Ishikawa (cell line): ENCODE results near the gene TJP2.

Experiments
- CEBPB ChIP-seq: IDR thresholded peaks from 2 replicates; pipeline ENCODE4 v1.6.1; 2012
- CREB1 ChIP-seq: IDR thresholded peaks from 2 replicates; pipeline ENCODE4 v1.6.1; 2012; ENCODE audit warnings: low read depth
- EGR1 ChIP-seq: IDR thresholded peaks from 2 replicates; pipeline ENCODE4 v1.6.1; 2012
- EP300 ChIP-seq: IDR thresholded peaks from 2 replicates; pipeline ENCODE4 v1.6.1; 2012; ENCODE audit warnings: borderline replicate concordance
- FOXM1 ChIP-seq: IDR thresholded peaks from 2 replicates; pipeline ENCODE4 v1.6.1; 2012; ENCODE audit warnings: low read depth, borderline replicate concordance
- MAX ChIP-seq: IDR thresholded peaks from 2 replicates; pipeline ENCODE4 v1.6.1; 2012
- NFIC ChIP-seq: IDR thresholded peaks from 2 replicates; pipeline ENCODE4 v1.6.1; 2012
- RAD21 ChIP-seq: IDR thresholded peaks from 2 replicates; pipeline ENCODE4 v1.6.1; 2012; ENCODE audit warnings: low read depth
- TAF1 ChIP-seq: IDR thresholded peaks from 2 replicates; pipeline ENCODE4 v1.6.1; 2012; ENCODE audit warnings: low read depth, mild to moderate bottlenecking
- TCF12 ChIP-seq: IDR thresholded peaks from 2 replicates; pipeline ENCODE4 v1.6.1; 2012; ENCODE audit warnings: low read depth
- TEAD4 ChIP-seq: IDR thresholded peaks from 2 replicates; pipeline ENCODE4 v1.6.1; 2012
- YY1 ChIP-seq: IDR thresholded peaks from 2 replicates; pipeline ENCODE4 v1.6.1; 2012; ENCODE audit warnings: low read depth
- ZBTB7A ChIP-seq: IDR thresholded peaks from 2 replicates; pipeline ENCODE4 v1.6.1; 2012; ENCODE audit warnings: low read depth
- TF ChIP-seq, protein P1 (sequence below): IDR thresholded peaks from 2 replicates; pipeline ENCODE4 v1.6.1; 2012; ENCODE audit warnings: low read depth, mild to moderate bottlenecking
- TF ChIP-seq, protein P2 (sequence below): IDR thresholded peaks from 2 replicates; pipeline ENCODE4 v1.6.1; 2012

The TJP2 gene

GRCh38 chr9:69173891-69174615 is at the start of gene TJP2:
TJP2 (plus strand) TSS chr9:69174277; CDS start chr9:69174373, 96 bp downstream.
- peak; percentile 65 for TF ChIP-seq EGR1
- no peak for TF ChIP-seq RAD21
- no peak for TF ChIP-seq CEBPB
- TF ChIP-seq TAF1: no peak; the same call in 1 of the 2 replicates
- no peak for TF ChIP-seq NFIC
- TF ChIP-seq ZBTB7A: no peak
- no peak for TF ChIP-seq EP300
- TF ChIP-seq, protein P1, sequence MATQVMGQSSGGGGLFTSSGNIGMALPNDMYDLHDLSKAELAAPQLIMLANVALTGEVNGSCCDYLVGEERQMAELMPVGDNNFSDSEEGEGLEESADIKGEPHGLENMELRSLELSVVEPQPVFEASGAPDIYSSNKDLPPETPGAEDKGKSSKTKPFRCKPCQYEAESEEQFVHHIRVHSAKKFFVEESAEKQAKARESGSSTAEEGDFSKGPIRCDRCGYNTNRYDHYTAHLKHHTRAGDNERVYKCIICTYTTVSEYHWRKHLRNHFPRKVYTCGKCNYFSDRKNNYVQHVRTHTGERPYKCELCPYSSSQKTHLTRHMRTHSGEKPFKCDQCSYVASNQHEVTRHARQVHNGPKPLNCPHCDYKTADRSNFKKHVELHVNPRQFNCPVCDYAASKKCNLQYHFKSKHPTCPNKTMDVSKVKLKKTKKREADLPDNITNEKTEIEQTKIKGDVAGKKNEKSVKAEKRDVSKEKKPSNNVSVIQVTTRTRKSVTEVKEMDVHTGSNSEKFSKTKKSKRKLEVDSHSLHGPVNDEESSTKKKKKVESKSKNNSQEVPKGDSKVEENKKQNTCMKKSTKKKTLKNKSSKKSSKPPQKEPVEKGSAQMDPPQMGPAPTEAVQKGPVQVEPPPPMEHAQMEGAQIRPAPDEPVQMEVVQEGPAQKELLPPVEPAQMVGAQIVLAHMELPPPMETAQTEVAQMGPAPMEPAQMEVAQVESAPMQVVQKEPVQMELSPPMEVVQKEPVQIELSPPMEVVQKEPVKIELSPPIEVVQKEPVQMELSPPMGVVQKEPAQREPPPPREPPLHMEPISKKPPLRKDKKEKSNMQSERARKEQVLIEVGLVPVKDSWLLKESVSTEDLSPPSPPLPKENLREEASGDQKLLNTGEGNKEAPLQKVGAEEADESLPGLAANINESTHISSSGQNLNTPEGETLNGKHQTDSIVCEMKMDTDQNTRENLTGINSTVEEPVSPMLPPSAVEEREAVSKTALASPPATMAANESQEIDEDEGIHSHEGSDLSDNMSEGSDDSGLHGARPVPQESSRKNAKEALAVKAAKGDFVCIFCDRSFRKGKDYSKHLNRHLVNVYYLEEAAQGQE: no peak
- no peak for TF ChIP-seq TCF12
- TF ChIP-seq TEAD4: no peak
- TF ChIP-seq MAX: peak; percentile 66

GRCh38 chr9:69130456-69131441 is 43.3 kb upstream of the TJP2 start:
- TF ChIP-seq, protein P1: no peak
- no peak for TF ChIP-seq CEBPB
- no peak for TF ChIP-seq EGR1
- TF ChIP-seq ZBTB7A: no peak
- no peak for TF ChIP-seq CREB1
- TF ChIP-seq YY1: no peak
- TF ChIP-seq TEAD4: no peak
- TF ChIP-seq MAX: no peak
- TF ChIP-seq, protein P2, sequence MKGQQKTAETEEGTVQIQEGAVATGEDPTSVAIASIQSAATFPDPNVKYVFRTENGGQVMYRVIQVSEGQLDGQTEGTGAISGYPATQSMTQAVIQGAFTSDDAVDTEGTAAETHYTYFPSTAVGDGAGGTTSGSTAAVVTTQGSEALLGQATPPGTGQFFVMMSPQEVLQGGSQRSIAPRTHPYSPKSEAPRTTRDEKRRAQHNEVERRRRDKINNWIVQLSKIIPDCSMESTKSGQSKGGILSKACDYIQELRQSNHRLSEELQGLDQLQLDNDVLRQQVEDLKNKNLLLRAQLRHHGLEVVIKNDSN: no peak
- no peak for TF ChIP-seq EP300
- no peak for TF ChIP-seq FOXM1
- no peak for TF ChIP-seq NFIC

DNA sequence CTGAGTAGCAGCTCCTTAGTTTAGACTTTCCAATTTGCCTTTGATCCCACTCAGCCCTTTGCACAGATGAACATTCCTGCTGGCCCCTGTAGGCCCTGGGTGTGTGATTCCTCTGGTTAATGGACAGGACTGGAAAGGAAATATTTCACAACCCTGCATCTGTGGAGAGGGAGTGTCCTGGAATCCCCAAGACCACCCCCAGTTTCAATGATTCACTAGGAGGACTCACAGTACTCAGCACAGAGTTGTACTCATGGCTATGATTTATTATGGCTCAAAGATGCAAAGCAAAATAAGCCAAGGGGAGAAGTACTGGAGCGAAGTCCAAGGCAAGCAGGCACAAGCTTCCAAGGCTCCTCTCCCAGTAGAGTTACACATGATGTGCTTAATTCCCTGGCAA is 42.4 kb upstream of the TJP2 start:
- TF ChIP-seq, protein P2: no peak
- TF ChIP-seq EGR1: no peak
- TF ChIP-seq MAX: no peak
- no peak for TF ChIP-seq EP300
- no peak for TF ChIP-seq ZBTB7A
- no peak for TF ChIP-seq NFIC
- no peak for TF ChIP-seq TCF12
- TF ChIP-seq YY1: no peak

- no peak for TF ChIP-seq CEBPB
- TF ChIP-seq ZBTB7A: no peak
- no peak for TF ChIP-seq CREB1
- TF ChIP-seq YY1: no peak
- TF ChIP-seq TEAD4: no peak
- TF ChIP-seq TCF12: no peak
- no peak for TF ChIP-seq TAF1
- no peak for TF ChIP-seq FOXM1
- TF ChIP-seq EP300: no peak
- no peak for TF ChIP-seq NFIC
- TF ChIP-seq RAD21: no peak
- TF ChIP-seq, protein P1: no peak
- no peak for TF ChIP-seq EGR1
- TF ChIP-seq, protein P2: no peak
- no peak for TF ChIP-seq MAX
Measured at GRCh38 chr9:69132361-69132760, 41.7 kb upstream of the TJP2 start.
